H9 (cell line): ENCODE measurements around the gene ZNF341. TPM values are rescaled to one million over a fixed set of nuclear protein-coding genes. Genes with fewer than 3 reads are reported as not detected.

Experiments used
- DNase-seq: peaks from one replicate; pipeline ENCODE4 v3.0.0-alpha.2; 2017
- H2AFZ ChIP-seq: one replicate; pipeline ENCODE4 v1.6.1; 2013; ENCODE audit warnings: mild to moderate bottlenecking, low read length, control low read depth, moderate library complexity
- H2AK5ac ChIP-seq: 2 replicates; pipeline ENCODE4 v1.6.1; 2013; ENCODE audit warnings: low read length, control low read depth, mixed read lengths; ENCODE audit not compliant: insufficient read length
- H2BK120ac ChIP-seq: one replicate; pipeline ENCODE4 v1.6.1; 2013; ENCODE audit warnings: low read depth, mild to moderate bottlenecking, low read length, control low read depth, inconsistent platforms; ENCODE audit not compliant: poor library complexity, severe bottlenecking
- H2BK12ac ChIP-seq: 2 replicates; pipeline ENCODE4 v1.6.1; 2013; ENCODE audit warnings: low read length, control low read depth, mixed read lengths, low read depth; ENCODE audit not compliant: insufficient read length
- H2BK15ac ChIP-seq: 2 replicates; pipeline ENCODE4 v1.6.1; 2013; ENCODE audit warnings: low read depth, low read length, control low read depth
- H2BK20ac ChIP-seq: one replicate; pipeline ENCODE4 v1.6.1; 2013; ENCODE audit warnings: low read depth, mild to moderate bottlenecking, low read length, control low read depth, inconsistent platforms; ENCODE audit not compliant: poor library complexity, severe bottlenecking
- H2BK5ac ChIP-seq: 2 replicates; pipeline ENCODE4 v1.6.1; 2013; ENCODE audit warnings: low read length, control low read depth, mixed read lengths; ENCODE audit not compliant: insufficient read length
- H3K14ac ChIP-seq: 2 replicates; pipeline ENCODE4 v1.6.1; 2013; ENCODE audit warnings: low read length, control low read depth; ENCODE audit not compliant: insufficient read depth
- H3K18ac ChIP-seq: 2 replicates; pipeline ENCODE4 v1.6.1; 2013; ENCODE audit warnings: low read depth, mild to moderate bottlenecking, mixed read lengths, low read length, control low read depth; ENCODE audit not compliant: insufficient read length
- H3K23ac ChIP-seq: 2 replicates; pipeline ENCODE4 v1.6.1; 2013; ENCODE audit warnings: low read length, control low read depth, mixed read lengths, low read depth; ENCODE audit not compliant: insufficient read length
- H3K23me2 ChIP-seq: 2 replicates; pipeline ENCODE4 v1.6.1; 2013; ENCODE audit warnings: low read depth, mild to moderate bottlenecking, mixed read lengths, low read length, control low read depth; ENCODE audit not compliant: insufficient read length, poor library complexity, severe bottlenecking
- H3K27ac ChIP-seq: 2 replicates; pipeline ENCODE4 v1.5.1; 2013; ENCODE audit warnings: low read length, control low read depth, mixed read lengths, low read depth; ENCODE audit not compliant: insufficient read length
- H3K27me3 ChIP-seq: 2 replicates; pipeline ENCODE4 v1.6.1; 2013; ENCODE audit warnings: low read length, control low read depth, inconsistent platforms; ENCODE audit not compliant: insufficient read depth
- H3K4ac ChIP-seq: 2 replicates; pipeline ENCODE4 v1.6.1; 2013; ENCODE audit warnings: low read depth, mild to moderate bottlenecking, control low read depth, inconsistent platforms, low read length, moderate library complexity
- H3K4me1 ChIP-seq: 2 replicates; pipeline ENCODE4 v1.6.1; 2013; ENCODE audit warnings: low read length, control low read depth, inconsistent platforms; ENCODE audit not compliant: insufficient read depth
- H3K4me2 ChIP-seq: 2 replicates; pipeline ENCODE4 v1.6.1; 2013; ENCODE audit warnings: low read length, control low read depth, mixed read lengths; ENCODE audit not compliant: insufficient read length, insufficient read depth
- H3K56ac ChIP-seq: 2 replicates; pipeline ENCODE4 v1.6.1; 2013; ENCODE audit warnings: low read depth, mild to moderate bottlenecking, mixed read lengths, low read length, control low read depth; ENCODE audit not compliant: insufficient read length
- H3K79me1 ChIP-seq: 2 replicates; pipeline ENCODE4 v1.6.1; 2013; ENCODE audit warnings: low read depth, mild to moderate bottlenecking, moderate library complexity, low read length, control low read depth, inconsistent platforms; ENCODE audit not compliant: insufficient read depth, poor library complexity, severe bottlenecking
- H3K79me2 ChIP-seq: 2 replicates; pipeline ENCODE4 v1.6.1; 2013; ENCODE audit warnings: low read length, control low read depth, inconsistent platforms; ENCODE audit not compliant: insufficient read depth
- H3K9ac ChIP-seq: 2 replicates; pipeline ENCODE4 v1.6.1; 2013; ENCODE audit warnings: low read length, control low read depth, mixed read lengths; ENCODE audit not compliant: insufficient read length; ENCODE audit errors: extremely low read depth
- H3K9me3 ChIP-seq: one replicate; pipeline ENCODE4 v1.6.1; 2013; ENCODE audit warnings: low read depth, low read length, inconsistent platforms; ENCODE audit not compliant: control insufficient read depth
- H3T11ph ChIP-seq: one replicate; pipeline ENCODE4 v1.6.1; 2013; ENCODE audit warnings: mild to moderate bottlenecking, low read length, control low read depth, inconsistent platforms
- H4K20me1 ChIP-seq: one replicate; pipeline ENCODE4 v1.6.1; 2013; ENCODE audit not compliant: control insufficient read depth, insufficient read length, insufficient read depth
- H4K5ac ChIP-seq: 2 replicates; pipeline ENCODE4 v1.6.1; 2013; ENCODE audit warnings: low read depth, mild to moderate bottlenecking, mixed read lengths, low read length, control low read depth; ENCODE audit not compliant: insufficient read length
- H4K8ac ChIP-seq: replicated peaks from 2 replicates; pipeline ENCODE4 v1.6.1; 2013; ENCODE audit warnings: low read length, control low read depth, mixed read lengths, low read depth; ENCODE audit not compliant: insufficient read length
- H4K91ac ChIP-seq: 2 replicates; pipeline ENCODE4 v1.6.1; 2013; ENCODE audit warnings: low read depth, mild to moderate bottlenecking, moderate library complexity, mixed read lengths, low read length, control low read depth; ENCODE audit not compliant: insufficient read length
- H3K27ac Mint-ChIP-seq, 3 experiments: 2 replicates in 2 of 3; 3 replicates in 1 of 3; pipeline ENCODE4 v1.8.0; 2020 to 2021; ENCODE audit warnings: mixed read lengths in 3 of 3, mild to moderate bottlenecking in 1 of 3, moderate library complexity in 1 of 3
- H3K27me3 Mint-ChIP-seq: 2 replicates; pipeline ENCODE4 v1.8.0; 2021; ENCODE audit warnings: low read depth, mild to moderate bottlenecking, moderate library complexity, mixed read lengths
- H3K36me3 Mint-ChIP-seq, 3 experiments: 2 replicates in 2 of 3; 3 replicates in 1 of 3; pipeline ENCODE4 v1.8.0; 2020 to 2021; ENCODE audit warnings: low read depth in 3 of 3, mixed read lengths in 3 of 3; ENCODE audit not compliant: insufficient read depth in 1 of 3
- H3K4me1 Mint-ChIP-seq, 2 experiments: 2 replicates each; pipeline ENCODE4 v1.8.0; 2020; ENCODE audit warnings: mixed read lengths in 2 of 2
- H3K4me3 Mint-ChIP-seq, 2 experiments: 2 replicates in 1 of 2; 3 replicates in 1 of 2; pipeline ENCODE4 v1.8.0; 2020 to 2021; ENCODE audit warnings: mild to moderate bottlenecking in 2 of 2, mixed read lengths in 2 of 2, moderate library complexity in 1 of 2
- H3K9me3 Mint-ChIP-seq, 2 experiments: 2 replicates in 1 of 2; 3 replicates in 1 of 2; pipeline ENCODE4 v1.8.0; 2020; ENCODE audit warnings: mild to moderate bottlenecking in 2 of 2, mixed read lengths in 2 of 2, moderate library complexity in 1 of 2
- CTCF ChIP-seq: fragments of 200-600 bp; sonication (generic); conservative IDR thresholded peaks from 3 replicates; pipeline ENCODE4 v1.8.0; 2021; ENCODE audit warnings: antibody characterized with exemption, mild to moderate bottlenecking
- WGBS: extraction: QIAGEN DNeasy Blood & Tissue Kit; methylation state at CpG from one replicate; pipeline ENCODE4 v1.1.7; 2013; ENCODE audit warnings: missing lambda C conversion rate, low lambda C conversion rate, mixed read lengths; ENCODE audit not compliant: insufficient read length; ENCODE audit errors: extremely low coverage; 5-methylcytosine and 5-hydroxymethylcytosine counted together
- total RNA-seq: library from RNA; stranded (reverse); gene quantifications from 2 replicates; pipeline ENCODE4 v1.2.1, GENCODE V29; 2021

Gene ZNF341
- total RNA-seq, 1 experiment from 2014 or later: 5.2 TPM

- H2BK5ac ChIP-seq: no peak overlapping the region
- H2BK15ac ChIP-seq: no peak overlapping the region
- H3K23ac ChIP-seq: no peak overlapping the region
- H4K8ac ChIP-seq: no peak overlapping the region
- H4K20me1 ChIP-seq: no peaks in the 10 kb centered on the region
- H2AK5ac ChIP-seq: no peak overlapping the region
- no peak overlapping the region for H3K4me3 Mint-ChIP-seq
- no peak for TF ChIP-seq CTCF
- H3K9me3 ChIP-seq: no peaks in the 10 kb centered on the region
- H2AFZ ChIP-seq: no peak overlapping the region
- H3K36me3 Mint-ChIP-seq: no peaks in the 10 kb centered on the region; a peak in 1 of 7 replicates
- no peak overlapping the region for H2BK12ac ChIP-seq
- no peak overlapping the region for H3K4me2 ChIP-seq
- H3K4ac ChIP-seq: no peak overlapping the region
- no peaks in the 10 kb centered on the region for H3K79me1 ChIP-seq
- no peak overlapping the region for H3K9ac ChIP-seq
- H3K18ac ChIP-seq: no peak overlapping the region
- H3K27ac Mint-ChIP-seq: peak overlapping the region in 1 of 3 experiments; percentile 12; a peak in 1 of 7 replicates
- no peak overlapping the region for H2BK120ac ChIP-seq
- no peak overlapping the region for H3K56ac ChIP-seq
- H4K91ac ChIP-seq: no peak overlapping the region
- H3K23me2 ChIP-seq: peaks cover 7% of the 10 kb centered on the region
- H3K14ac ChIP-seq: no peak overlapping the region
- H3K79me2 ChIP-seq: no peaks in the 10 kb centered on the region
- DNase-seq: no peak
- H2BK20ac ChIP-seq: no peak overlapping the region
- H3K4me1 ChIP-seq: no peaks in the 10 kb centered on the region
- no peak overlapping the region for H3K27ac ChIP-seq
- H3K9me3 Mint-ChIP-seq: no peaks in the 10 kb centered on the region
- no peaks in the 10 kb centered on the region for H3K27me3 ChIP-seq
- H3K4me1 Mint-ChIP-seq: peaks cover 35 to 38% of the 10 kb centered on the region in 2 experiments
- H3K27me3 Mint-ChIP-seq: peaks cover 63% of the 10 kb centered on the region
- no CpG with 5 or more reads among the region's 4 CpGs for WGBS
- no peak overlapping the region for H3T11ph ChIP-seq
- no peak overlapping the region for H4K5ac ChIP-seq
These were observed 41.8 kb upstream of the ZNF341 start for GRCh38 chr20:33689973-33690372.
